Transverse colon (tissue), 4 donors: ENCODE measurements around the gene OR52B6. TPM values are rescaled to one million over a fixed set of nuclear protein-coding genes. Genes with fewer than 3 reads are reported as not detected.

Source experiments
- DNase-seq: peaks from one replicate; pipeline ENCODE4 v3.0.0-alpha.2; 2019
- H3K27ac ChIP-seq, 4 donors: fragments of 200-600 bp; sonication (generic); 2 replicates each; pipeline ENCODE4 v1.5.1; 2016 to 2018; ENCODE audit warnings: inconsistent platforms in 4 of 4
- H3K27me3 ChIP-seq: fragments of 200-600 bp; sonication (generic); 2 replicates; pipeline ENCODE4 v1.5.1; 2017; ENCODE audit warnings: inconsistent platforms
- H3K36me3 ChIP-seq, 4 donors: fragments of 200-600 bp; sonication (generic); 2 replicates each; pipeline ENCODE4 v1.5.1; 2017 to 2019; ENCODE audit warnings: inconsistent platforms in 4 of 4
- H3K4me1 ChIP-seq, 4 donors: fragments of 200-600 bp; sonication (generic); 2 replicates each; pipeline ENCODE4 v1.5.1; 2017 to 2020; ENCODE audit warnings: inconsistent platforms in 4 of 4
- H3K4me3 ChIP-seq, 4 donors: fragments of 200-600 bp; sonication (generic); 1 replicate in 1 of 4; 2 replicates in 3 of 4; pipeline versions ENCODE4 v1.5.1 to v1.6.1; 2017 to 2019; ENCODE audit warnings: inconsistent platforms in 4 of 4
- H3K9me3 ChIP-seq, 2 donors: fragments of 200-600 bp; sonication (generic); 2 replicates each; pipeline ENCODE4 v1.5.1; 2017 to 2019; ENCODE audit warnings: inconsistent platforms in 2 of 2
- EP300 ChIP-seq: sonication (generic); formaldehyde crosslinking; IDR thresholded peaks from one replicate; pipeline ENCODE4 v1.6.1; 2017; ENCODE audit warnings: antibody characterized with exemption, low read depth
- POLR2A ChIP-seq: fragments of 450-650 bp; IDR thresholded peaks from one replicate; pipeline ENCODE4 v1.6.1; 2016; ENCODE audit warnings: antibody characterized with exemption, mild to moderate bottlenecking, moderate library complexity
- POLR2AphosphoS5 ChIP-seq, 3 donors: sonication (generic); formaldehyde crosslinking; IDR thresholded peaks; one replicate each; pipeline ENCODE4 v1.6.1; 2016; ENCODE audit warnings: antibody characterized with exemption in 3 of 3
- WGBS, 2 donors: methylation state at CpG; one replicate each; pipeline ENCODE4 v1.1.5; 2018; ENCODE audit warnings: low coverage in 1 of 2; 5-methylcytosine and 5-hydroxymethylcytosine counted together
- in situ Hi-C, 4 donors: fragments of 200-750 bp; cut with MboI; loops; one replicate each; pipeline versions ENCODE4 v1.15.0 to v1.15.1; 2017; ENCODE audit warnings: low sequenced_read_pairs in 3 of 4, low pct_ligation_motif_present in 1 of 4, low pct_unique_long_range_greater_than_20kb in 1 of 4
- intact Hi-C: fragments of 100-400 bp; cut with DNase I; formaldehyde crosslinking; loops from one replicate; pipeline ENCODE4 v1.15.1; 2023; ENCODE audit warnings: low total_unique reads
- total RNA-seq, 4 donors: library from RNA; depleted of rRNA; stranded (reverse); fragments of >200 nt; gene quantifications; one replicate each; pipeline ENCODE4 v1.1.0, GENCODE V29; 2016
- TF ChIP-seq, protein P1 (sequence below), 5 experiments: fragments of 200-600 bp in 3 of 5; fragments of 450-650 bp in 2 of 5; sonication (generic) in 3 of 5; IDR thresholded peaks; 1 replicate in 2 of 5; 2 replicates in 3 of 5; pipeline ENCODE4 v1.5.1; 2016 to 2017; ENCODE audit warnings: antibody characterized with exemption in 5 of 5, inconsistent platforms in 3 of 5, mild to moderate bottlenecking in 2 of 5, moderate library complexity in 1 of 5

OR52B6 gene
- total RNA-seq, 4 donors from 2014 or later: not detected

- in situ Hi-C loops (loop anchor here in 2 of 4 donors (25.0 kb wide), 1 partner anchor 191 kb away; the partner anchor contains the start of gene OR52N2 (in 2 of the 2)), intact Hi-C loops (no loop called here)
- no peaks in the 10 kb centered on the region for H3K36me3 ChIP-seq
- no peaks in the 10 kb centered on the region for H3K27me3 ChIP-seq
- peak overlapping the region; percentile 55 to 72 (median 68) for H3K27ac ChIP-seq
- DNase-seq: no peak
- TF ChIP-seq POLR2A (no peak), POLR2AphosphoS5 (IDR thresholded peaks at IDR 0.05) (no peak), EP300 (no peak)
- TF ChIP-seq, protein P1, sequence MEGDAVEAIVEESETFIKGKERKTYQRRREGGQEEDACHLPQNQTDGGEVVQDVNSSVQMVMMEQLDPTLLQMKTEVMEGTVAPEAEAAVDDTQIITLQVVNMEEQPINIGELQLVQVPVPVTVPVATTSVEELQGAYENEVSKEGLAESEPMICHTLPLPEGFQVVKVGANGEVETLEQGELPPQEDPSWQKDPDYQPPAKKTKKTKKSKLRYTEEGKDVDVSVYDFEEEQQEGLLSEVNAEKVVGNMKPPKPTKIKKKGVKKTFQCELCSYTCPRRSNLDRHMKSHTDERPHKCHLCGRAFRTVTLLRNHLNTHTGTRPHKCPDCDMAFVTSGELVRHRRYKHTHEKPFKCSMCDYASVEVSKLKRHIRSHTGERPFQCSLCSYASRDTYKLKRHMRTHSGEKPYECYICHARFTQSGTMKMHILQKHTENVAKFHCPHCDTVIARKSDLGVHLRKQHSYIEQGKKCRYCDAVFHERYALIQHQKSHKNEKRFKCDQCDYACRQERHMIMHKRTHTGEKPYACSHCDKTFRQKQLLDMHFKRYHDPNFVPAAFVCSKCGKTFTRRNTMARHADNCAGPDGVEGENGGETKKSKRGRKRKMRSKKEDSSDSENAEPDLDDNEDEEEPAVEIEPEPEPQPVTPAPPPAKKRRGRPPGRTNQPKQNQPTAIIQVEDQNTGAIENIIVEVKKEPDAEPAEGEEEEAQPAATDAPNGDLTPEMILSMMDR (IDR thresholded peaks at IDR 0.05): no peak
- no peaks in the 10 kb centered on the region for H3K9me3 ChIP-seq
- no peak overlapping the region for H3K4me3 ChIP-seq
- H3K4me1 ChIP-seq: peaks cover 24 to 40% (median 32%) of the 10 kb centered on the region in 4 donors
Measured at GRCh38 chr11:5621580-5621979, 40.9 kb downstream of the OR52B6 start.

- WGBS, 2 donors: 88% methylated on average over 3 of the region's 3 CpGs; no CpG with 5 or more reads in 1 of the 2 donors
- Histone ChIP-seq H3K36me3 (no peaks in the 10 kb centered on the region), H3K27ac (no peak overlapping the region), H3K4me1 (peaks cover 24 to 40% (median 32%) of the 10 kb centered on the region in 4 donors), H3K9me3 (no peaks in the 10 kb centered on the region), H3K27me3 (no peaks in the 10 kb centered on the region), H3K4me3 (no peak overlapping the region)
- TF ChIP-seq, protein P1 (IDR thresholded peaks at IDR 0.05): no peak
- TF ChIP-seq POLR2AphosphoS5 (IDR thresholded peaks at IDR 0.05) (no peak), POLR2A (no peak), EP300 (no peak)
- intact Hi-C loops (no loop called here), in situ Hi-C loops (loop anchor here in 2 of 4 donors (25.0 kb wide), 1 partner anchor 189 kb away; the partner anchor contains the start of gene OR52N2 (in 2 of the 2))
- DNase-seq: no peak
Measured at GRCh38 chr11:5622802-5623201, 42.1 kb downstream of the OR52B6 start.

DNA sequence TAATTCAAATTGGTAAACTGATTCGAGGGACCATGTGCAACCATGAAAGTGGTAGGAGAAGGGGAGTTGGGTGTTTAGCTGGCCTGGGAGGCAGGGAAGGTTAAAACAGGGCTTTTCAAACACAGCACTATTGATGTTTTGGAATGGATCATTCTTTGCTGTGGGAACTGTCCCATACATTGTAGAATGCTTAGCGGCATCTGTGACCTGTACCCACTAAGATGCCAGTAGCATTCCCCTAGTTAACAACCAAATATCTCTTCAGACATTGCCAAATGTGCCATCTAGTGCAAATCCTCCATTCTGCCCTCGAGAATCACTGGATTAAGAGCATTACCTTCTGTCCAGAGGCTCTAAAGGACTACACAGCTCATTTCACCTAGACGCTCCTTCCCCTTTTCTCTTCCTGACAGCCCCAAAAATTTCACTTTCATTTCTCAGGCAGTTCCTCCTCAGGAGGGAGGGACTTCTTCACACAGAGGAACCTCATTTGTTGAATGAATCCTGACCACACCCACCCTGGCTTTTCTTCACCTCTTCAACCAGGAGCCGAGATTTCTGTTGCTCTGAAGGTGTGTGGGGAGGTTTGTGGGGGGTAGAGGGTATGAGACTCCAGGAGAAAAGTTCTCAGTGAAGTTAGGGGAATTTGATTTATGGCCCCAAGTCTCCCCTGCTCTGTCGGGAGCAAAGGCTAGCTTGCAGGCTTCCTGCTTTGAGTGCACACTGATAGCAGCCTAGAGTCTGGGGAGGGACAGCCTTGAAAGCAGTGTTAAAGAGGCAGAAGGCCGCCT is 44.0 kb downstream of the OR52B6 start, which contains the start of gene TRIM34:
Gene TRIM34 (plus strand): TSS at position 513 of the 791 bp plus-strand sequence. CDS start 7,331 bp downstream, outside the sequence.
- peak; percentile 60 for TF ChIP-seq POLR2A
- TF ChIP-seq, protein P1 (IDR thresholded peaks at IDR 0.05): no peak
- peak; percentile 66 to 71 (median 67) for TF ChIP-seq POLR2AphosphoS5 (IDR thresholded peaks at IDR 0.05)
- no peak for TF ChIP-seq EP300
- in situ Hi-C loops: loop anchor here in 2 of 4 donors (25.0 kb wide), 1 partner anchor 188 kb away; the partner anchor contains the start of gene OR52N2 (in 2 of the 2)
- 8 to 9% methylated on average over 4 to 7 of the region's 7 CpGs for WGBS, 2 donors
- no peaks in the 10 kb centered on the region for H3K27me3 ChIP-seq
- no peaks in the 10 kb centered on the region for H3K36me3 ChIP-seq
- peak; percentile 67 for DNase-seq
- peak within 1 kb of the TSS; percentile 78 to 84 (median 78) for H3K27ac ChIP-seq
- H3K9me3 ChIP-seq: no peaks in the 10 kb centered on the region
- intact Hi-C loops: no loop called here
- peak within 1 kb of the TSS; percentile 45 to 68 (median 46) for H3K4me3 ChIP-seq
- peaks cover 24 to 40% (median 32%) of the 10 kb centered on the region in 4 donors for H3K4me1 ChIP-seq

- intact Hi-C loops (no loop called here), in situ Hi-C loops (no loop called here)
- peaks cover 24 to 38% (median 32%) of the 10 kb centered on the region in 4 donors for H3K4me1 ChIP-seq
Measured at GRCh38 chr11:5625281-5625680, 44.6 kb downstream of the OR52B6 start.

More at GRCh38 chr11:5625281-5625680, 44.6 kb downstream of the OR52B6 start:
- DNase-seq: no peak
- TF ChIP-seq POLR2A (no peak), EP300 (no peak), POLR2AphosphoS5 (IDR thresholded peaks at IDR 0.05) (no peak)
- TF ChIP-seq, protein P1 (IDR thresholded peaks at IDR 0.05): no peak
- WGBS, 2 donors: 5 to 15% methylated on average over 4 of the region's 4 CpGs
- no peaks in the 10 kb centered on the region for H3K9me3 ChIP-seq
- peak overlapping the region; percentile 78 to 84 (median 78) for H3K27ac ChIP-seq
- no peaks in the 10 kb centered on the region for H3K36me3 ChIP-seq
- H3K27me3 ChIP-seq: no peaks in the 10 kb centered on the region
- peak overlapping the region in 3 of 4 donors; percentile 45 to 68 (median 46) for H3K4me3 ChIP-seq
